HL-60/S4 treated with retinoic acid at 250 ng/mL for 4 days and 3 days (cell line): ENCODE results near the gene CLCN3.
"Not testable (repeated sequence)": the region's sequence is repeated elsewhere in the genome, so short reads cannot be mapped to it uniquely, and the experiment has no call there.

ENCODE experiments used
- in situ Hi-C: fragments of 300-500 bp; cut with MboI; formaldehyde crosslinking; loops from 2 replicates; pipeline ENCODE4 v1.7.0; 2022; ENCODE audit warnings: low sequenced_read_pairs

CLCN3 gene

DNA sequence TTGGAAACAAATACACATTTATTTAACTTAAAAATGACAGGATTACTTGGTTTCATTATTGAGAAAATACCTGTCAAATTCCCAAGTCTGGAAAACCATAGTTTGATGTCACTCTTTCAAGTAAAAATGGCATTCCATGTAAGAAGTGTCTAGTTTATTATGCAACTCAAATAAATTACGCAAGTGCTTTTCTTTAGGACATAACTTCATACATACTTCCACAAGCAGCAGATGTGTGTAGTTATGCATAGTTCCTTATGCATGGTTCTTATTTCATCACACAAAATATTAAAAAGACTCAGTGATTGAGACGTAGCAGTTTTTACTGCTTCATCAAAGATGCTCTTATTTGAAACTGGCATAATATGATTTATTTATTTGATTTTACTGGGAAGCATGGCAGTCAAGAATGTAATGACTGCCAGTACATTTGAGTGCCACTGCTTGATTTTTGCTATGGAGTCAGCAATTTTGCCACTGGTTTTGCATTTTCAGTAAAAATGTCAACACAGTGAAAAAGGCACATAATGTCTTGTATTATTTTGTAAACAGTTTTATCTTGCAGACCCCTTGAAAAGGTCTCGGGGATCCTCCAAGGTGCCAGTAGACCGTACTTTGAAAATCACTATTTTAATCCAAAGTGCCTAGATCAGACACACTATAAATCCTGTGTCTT is 62.1 kb downstream of the CLCN3 start:
- in situ Hi-C loops = no loop called here

DNA sequence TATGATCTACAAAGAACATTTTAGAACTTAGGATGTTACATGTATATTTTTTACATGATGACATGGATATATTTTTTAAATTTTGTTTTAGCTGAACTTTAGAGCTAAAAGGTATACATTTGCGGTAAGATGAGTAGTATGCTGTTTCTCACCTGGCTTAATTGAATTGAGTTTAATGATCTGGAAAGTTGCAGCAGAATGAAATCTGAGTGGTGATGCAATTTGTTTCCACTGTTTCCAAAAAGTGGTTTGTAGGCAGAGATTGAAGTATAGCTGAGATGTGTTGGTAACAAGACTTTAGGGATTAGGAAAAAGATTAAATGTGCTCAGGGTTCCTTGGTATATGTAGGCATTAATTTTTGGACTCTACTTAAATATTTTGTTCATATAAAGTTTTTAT is 69.3 kb downstream of the CLCN3 start:
- in situ Hi-C loops = no loop called here

DNA sequence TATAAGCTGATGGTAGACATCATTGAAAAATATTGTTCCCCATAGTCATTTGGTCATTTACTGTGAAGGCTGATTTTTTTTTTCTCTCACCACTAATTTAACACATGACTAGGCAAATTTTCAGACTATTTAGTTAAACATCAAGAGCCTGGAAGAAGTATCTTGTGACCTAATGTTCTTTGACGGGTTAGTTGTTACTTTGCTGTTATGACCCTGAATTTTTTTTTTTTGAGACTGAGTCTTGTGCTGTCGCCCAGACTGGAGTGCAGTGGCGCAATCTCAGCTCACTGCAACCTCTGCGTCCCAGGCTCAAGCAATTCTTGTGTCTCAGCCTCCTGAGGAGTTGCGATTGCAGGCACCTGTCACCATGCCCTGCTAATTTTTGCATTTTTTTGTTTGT is 70.4 kb downstream of the CLCN3 start:
- in situ Hi-C loops = no loop called here

DNA sequence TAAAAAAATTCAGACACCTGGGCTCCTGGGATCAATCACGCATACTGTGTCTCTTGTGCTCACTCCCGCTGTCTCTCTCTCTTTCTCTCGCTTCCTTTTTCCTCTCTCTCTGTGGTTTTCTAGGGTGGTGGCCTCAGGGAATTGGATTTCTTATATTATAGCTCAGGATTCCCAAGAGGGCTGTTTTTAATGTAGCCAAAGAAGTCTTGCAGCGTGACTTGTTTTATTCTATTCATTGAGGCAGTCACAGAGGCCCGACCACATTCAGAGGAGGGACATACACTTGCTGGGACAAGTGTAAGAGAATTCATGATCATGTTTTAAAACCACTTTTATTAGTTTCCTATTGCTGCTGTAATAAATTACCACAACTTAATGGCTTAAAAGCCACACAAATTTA is 78.0 kb downstream of the CLCN3 start:
- in situ Hi-C loops = no loop called here

DNA sequence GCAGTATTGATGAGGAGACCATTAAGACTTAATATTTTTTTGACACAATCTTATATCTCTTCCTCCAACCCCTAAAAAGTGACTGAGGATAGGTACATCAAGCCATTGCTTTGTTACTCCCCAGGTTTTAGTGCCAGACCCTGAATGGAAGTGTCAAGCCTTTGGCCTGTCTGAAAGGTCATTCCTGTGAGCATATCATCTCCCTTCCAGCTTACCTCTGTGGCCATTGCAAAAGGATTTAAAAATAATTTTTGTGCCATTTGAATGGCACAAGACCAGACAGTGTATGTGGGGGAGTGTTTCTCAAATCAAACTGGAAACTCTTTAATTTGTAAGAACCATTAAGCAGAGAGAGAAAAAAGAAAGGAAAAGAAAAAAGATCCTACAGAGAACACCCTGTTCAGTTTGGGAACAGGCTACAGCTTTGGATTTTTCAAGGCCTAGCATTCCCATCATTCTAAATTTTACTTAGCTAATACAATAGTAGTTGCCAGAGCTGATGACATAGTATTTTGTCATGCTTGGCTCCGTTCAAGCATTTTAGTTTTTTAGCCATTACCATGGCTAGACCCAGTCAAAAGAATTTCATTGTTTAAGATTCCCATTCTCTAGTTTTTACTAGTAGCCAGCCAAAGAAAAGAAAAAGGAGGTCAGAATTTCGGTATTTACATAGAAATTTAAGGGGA is 87.7 kb downstream of the CLCN3 start:
- in situ Hi-C loops = no loop called here

DNA sequence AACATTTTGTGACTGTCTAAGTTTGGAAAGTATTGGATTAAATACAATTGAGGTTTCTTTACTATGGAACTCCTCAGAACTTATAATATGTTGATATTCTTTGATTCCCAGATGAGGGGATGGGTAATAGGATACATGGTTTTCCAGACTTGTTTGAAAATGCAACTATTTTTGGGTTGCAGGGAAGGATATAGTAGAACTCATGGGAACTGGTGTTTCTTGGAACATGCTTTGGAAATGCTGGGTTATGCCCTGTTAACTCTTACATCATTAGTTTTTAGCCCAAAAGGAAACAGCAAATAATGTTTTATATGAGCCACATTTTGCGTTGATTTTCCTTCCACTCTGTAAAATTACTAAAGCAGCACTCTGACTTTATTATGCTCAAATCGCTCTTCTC is 95.4 kb downstream of the CLCN3 start:
- in situ Hi-C loops = no loop called here

DNA sequence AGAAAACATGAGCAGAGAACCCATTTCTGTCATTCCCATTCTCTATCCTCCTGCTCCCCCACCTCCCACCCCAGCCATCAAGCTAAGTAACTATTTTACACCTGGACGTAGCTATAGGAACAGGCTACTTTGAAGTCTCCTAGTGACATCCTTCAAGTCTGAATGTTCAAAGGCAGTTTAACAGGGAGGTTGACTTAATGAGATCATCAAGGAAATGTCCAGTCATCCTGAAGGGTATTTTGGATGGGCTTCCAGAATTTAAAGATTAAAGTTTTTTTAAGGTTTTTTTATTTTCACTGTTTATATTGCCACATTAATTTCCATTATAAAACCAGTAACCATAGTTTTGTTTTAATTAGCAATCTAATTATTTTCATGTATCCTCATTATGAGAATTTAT is 96.3 kb downstream of the CLCN3 start:
- in situ Hi-C loops = no loop called here

DNA sequence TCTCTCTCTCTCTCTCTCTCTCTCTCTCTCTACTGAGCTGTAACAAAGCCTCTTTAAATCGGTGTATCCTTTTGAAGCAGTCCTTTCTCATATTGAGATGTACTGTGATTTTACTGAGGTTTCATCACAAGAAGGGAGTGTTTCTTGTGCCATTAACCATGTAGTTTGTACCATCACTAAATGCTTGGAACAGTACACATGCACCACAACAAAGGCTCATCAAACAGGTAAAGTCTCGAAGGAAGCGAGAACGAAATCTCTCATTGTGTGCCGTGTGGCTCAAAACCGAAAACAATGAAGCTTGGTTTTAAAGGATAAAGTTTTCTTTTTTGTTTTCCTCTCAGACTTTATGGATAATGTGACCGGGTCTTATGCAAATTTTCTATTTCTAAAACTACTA is 100.2 kb downstream of the CLCN3 start:
- in situ Hi-C loops = no loop called here

DNA sequence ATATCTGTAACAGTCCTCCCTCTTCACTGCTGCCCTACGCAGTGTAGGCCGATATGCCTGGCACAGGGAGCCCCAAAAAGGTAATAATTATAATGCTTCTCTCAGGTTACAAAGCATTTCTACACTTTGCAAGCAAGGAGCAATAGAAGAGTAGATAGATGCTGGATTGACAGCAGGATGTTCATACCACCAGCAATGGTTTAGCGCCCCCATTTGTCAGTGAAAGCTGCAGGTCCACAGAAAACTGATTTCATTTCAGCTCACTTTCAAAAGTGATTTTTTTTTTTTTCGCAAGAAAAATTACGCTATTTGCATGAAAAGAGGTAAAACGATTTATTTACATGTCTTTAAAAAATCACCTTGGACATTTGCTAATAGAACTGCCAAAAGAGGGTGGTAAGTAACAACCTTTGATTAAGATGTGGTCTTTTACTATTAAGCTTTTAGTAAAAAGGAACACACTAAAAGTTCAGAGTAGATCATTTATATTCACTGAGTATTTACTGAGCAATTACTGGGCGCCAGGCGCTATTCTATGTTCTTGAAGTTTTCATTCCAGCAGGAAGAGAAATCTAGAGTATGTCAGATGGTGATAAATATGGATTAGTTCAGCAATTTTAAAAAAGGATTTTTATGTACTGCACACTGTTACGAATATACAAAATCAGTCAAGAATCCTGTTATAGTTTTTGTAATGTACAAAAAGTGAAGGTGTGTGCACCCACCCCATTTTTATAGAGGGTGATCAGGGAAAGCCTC is 103.0 kb downstream of the CLCN3 start:
- in situ Hi-C loops = no loop called here

DNA sequence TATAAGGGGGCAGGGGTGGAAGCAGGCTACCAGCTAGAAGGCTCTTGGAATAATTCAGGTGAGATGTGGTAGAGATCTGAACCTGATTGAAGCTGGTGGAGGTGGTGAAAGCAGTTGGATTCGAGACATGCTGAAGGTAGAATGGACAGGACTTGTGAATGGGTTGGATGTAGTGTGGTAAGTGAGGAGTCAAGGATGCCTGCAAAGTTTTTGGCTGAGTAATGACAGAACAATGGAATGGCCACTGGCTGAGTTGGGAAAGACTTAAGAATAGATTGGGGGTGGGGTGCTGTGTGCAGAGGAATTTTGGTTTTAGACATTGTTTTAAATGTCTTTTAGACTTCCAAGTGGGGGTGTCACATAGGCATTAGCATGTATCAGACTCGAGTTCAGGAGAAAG is 103.9 kb downstream of the CLCN3 start:
- in situ Hi-C loops = no loop called here

DNA sequence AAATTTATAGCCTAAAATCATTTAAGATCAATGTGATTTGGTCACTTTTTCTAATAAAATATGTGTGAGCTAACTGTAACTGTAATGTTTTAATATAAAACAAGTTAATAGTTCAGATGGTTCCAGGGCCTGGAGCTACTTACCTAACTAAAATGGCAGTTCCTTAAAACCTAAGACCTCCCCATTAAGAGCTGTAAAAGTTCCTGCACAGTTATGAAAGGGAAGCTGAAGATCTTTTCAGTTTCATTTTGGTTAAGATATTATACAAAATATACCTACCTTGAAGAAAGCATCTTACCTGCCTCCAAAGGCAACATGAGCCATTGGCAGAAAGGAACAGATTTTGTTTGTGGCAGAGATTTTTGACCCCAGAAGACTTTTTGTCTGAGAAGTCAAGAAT is 107.2 kb downstream of the CLCN3 start:
- in situ Hi-C loops = no loop called here

DNA sequence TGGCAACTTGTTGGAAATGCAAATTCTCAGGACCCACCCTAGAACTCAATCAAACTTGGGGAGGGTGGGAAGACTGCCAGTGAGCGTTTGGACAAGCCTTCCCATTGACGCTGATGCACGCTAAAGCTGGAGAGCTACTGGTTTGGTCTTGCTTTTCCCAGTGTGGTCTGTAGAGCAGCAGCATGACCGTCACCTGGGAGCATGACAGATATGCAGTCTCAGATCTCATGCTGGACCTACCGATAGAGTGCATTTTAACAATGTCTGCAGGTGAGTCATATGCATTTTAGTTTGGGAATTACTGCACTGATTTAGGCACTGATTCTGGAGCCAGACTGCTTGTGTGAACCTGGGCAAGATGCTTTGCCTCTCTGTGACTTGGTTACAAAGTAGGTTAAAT is 110.2 kb downstream of the CLCN3 start:
- in situ Hi-C loops = no loop called here

DNA sequence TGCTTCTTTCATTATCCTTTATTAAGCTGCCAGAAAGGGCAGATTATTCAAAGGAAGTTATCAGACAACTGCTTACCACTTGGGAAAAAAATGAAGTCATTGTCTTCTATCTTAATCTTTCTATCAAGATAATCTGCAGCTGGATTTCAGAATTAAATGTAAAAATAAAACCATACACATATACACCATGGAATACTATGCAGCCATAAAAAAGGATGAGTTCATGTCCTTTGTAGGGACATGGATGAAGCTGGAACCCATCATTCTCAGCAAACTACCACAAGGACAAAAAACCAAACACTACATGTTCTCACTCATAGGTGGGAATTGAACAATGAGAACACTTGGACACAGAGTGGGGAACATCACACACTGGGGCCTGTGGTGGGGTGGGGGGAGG is 118.2 kb downstream of the CLCN3 start:
- in situ Hi-C loops = not testable (repeated sequence)

DNA sequence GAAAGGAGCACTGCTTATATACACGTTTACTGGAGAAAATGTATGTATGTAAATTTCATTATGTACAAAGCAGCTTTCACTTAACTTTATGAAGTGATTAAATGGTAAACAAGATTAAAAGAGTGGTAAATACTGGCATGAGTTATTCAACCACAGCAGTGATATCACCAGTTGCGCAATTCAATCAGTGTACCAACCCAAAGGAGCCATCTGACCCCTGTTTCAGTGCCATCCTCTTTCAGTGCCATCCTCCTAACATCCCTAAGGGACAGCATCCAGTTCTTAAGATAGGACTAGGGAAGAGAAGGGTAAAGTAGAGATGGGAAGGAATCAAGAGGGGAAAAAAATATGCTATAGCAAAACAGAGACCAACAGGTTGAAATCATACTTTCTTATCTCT is 121.2 kb downstream of the CLCN3 start:
- in situ Hi-C loops = no loop called here

DNA sequence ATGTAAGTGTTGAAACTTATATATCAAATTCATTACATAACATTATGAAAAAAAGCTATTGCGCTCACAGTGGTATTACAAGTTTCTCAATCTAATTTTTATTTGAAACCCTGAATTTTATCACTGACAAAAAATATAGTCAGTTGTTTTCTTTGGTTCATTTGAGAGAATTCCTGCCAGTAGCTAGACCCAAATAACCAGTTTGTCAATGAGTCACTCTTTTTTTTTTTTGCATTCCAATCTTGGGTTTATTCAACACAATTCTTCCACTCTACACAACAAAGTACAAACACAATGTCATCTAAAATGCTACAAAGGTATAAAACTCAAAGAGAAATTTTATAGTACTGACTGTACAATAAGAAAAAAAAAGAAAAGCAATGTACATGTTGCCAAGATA is 124.2 kb downstream of the CLCN3 start:
- in situ Hi-C loops = no loop called here

DNA sequence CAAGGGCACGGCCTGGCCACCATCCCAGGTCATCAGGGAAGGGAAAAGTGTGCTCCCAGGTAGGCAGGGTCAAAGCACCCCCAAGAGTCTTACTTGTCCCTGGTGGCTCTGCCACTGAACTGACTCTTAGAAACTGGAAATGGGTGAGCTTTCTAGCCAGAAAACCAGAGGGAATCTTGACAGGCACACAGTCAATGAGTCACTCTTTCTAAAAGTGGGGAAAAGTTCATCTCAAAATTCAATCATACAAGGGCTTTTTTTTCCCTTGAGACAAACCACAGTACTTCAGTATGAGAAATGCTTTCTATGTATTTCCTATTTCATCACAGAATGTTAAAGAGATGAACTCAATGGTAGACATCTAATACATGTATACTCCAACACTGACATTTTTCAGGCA is 124.9 kb downstream of the CLCN3 start:
- in situ Hi-C loops = no loop called here

DNA sequence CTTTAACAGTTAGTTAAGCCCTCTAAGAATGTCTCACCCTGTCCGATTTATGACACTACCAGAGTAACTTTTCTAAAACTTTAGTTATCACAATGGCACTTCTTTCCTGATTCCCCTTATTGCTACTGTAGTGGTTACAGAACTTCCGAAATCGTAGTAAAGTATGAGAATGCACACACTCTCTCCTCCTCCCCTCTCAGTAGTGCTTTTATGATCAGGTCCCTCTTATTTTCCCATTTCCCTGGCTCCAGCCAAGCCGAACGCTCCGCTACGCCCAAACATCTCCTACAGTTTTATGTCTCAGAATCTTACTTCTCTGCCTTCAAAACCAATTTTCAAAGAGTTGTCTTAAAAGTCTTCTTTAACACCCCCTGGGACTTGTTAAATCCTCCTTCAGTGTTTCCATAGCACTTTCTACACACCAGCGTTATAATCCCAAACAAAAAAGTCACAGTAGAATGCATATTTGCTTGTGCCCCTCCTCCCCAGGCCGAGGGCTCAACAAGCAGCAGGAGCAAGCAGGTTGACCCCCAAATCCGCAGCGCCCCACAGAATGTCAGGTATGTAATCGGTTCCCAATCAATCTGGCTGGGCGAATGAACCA is 136.7 kb downstream of the CLCN3 start:
- in situ Hi-C loops = no loop called here

DNA sequence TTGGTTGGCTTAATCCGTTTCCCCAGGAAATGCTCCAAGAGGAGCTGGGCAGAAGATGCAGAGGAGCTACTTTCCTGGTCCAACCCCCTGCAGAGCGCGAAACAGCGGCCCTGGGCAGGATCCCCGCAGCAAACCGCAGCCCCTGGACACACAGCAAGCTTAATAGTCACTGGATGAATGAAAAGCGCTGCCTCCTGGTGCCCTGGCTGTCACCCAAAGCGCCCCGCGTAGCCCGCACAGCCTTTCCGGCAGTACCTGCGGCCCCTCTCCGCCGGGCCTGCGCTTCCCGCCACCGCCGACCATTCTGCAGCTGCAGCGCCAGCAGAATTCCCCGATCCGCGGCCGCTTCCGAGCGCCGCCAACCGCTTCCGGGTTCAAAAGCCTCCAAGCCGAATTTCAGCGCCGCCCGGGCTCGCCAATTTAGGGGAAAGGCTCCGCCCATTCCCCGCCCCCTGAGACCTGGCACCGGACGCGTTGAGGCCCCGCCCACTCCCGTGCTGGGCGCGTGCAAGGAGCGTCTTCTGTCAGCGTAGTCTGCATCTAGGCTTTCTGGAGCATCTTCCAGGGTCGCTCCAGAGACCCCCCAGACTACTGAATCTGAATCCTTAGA is 137.3 kb downstream of the CLCN3 start, which contains the start of gene HPF1:
Gene HPF1, minus strand, starts transcription at position 370 of the 610 bp plus-strand sequence. Its CDS starts 67 bp downstream, at position 303.
- in situ Hi-C loops = no loop called here

DNA sequence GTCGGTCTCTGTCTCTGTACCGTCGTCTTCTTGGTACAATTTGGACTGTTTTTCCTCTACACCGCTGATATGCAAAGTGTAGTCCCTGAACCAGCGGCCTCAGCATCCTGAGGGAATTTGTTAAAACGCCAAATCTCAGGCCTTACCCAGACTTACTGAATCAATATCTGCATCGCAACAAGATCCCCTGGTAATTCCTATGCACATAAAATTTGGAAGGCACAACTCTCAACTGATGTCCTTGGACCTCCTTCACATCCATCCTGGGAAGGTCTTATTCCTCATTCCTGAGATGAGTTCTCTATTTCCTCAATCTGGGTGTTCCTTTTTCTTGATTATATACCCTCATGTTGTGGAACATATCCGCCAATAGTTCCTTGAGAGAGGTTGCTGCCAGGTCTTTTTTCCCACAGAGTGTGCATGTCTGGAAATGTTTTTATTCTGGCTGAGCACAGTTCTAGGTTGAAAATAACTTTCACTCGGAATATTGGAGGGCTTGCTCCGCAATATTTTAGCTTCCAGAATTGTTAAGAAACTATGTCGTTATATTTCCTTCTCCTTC is 138.1 kb downstream of the CLCN3 start:
- in situ Hi-C loops = no loop called here

DNA sequence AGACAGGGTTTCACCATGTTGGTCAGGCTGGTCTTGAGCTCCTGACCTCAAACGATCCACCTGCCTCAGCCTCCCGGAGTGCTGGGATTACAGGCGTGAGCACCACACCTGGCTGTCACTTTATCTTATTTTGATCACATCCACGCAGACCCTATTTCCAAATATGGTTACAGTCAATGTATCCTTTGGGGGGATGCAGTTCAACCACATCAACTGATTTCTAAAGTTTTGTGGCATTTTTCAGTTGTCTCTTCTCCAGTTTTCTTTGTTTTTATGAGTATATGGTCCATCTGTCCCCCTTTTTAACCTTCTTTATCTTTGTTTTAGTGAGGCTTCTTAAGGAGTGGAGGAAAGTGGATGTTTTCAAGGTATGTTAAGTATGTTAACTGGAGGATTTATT is 141.5 kb downstream of the CLCN3 start:
- in situ Hi-C loops = no loop called here

DNA sequence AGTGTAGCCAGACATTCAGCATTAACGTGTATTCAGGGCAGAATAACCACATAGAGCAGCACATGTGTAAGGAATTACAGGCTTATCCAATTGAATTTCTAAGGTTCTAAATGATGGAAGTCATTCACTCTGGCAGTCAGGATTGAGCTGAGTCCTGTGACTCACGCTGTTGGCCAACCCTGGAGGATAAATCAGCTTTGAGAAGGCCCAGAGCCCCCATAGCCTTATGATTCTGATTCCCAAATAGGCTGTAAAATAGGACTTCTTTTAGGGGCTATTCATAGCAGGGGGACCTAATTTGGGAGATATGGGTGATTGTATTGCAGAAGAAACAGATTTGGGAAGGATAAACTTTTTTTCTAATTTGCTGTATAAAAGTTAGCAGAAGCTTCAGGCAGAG is 145.5 kb downstream of the CLCN3 start:
- in situ Hi-C loops = no loop called here
